GM12878 (cell line): ENCODE data around the gene DNAH1. TPM values are rescaled to one million over a fixed set of nuclear protein-coding genes. Genes with fewer than 3 reads are reported as not detected.

Experiments
- ATAC-seq: fragments of 200-7000 bp; cut with Tn5 transposase; 3 replicates; pipeline ENCODE4 v1.9.1; 2020; ENCODE audit warnings: mild to moderate bottlenecking, moderate library complexity
- BruUV-seq: library from RNA; stranded (reverse); fragments of 400-500 nt; replicated peaks from 2 replicates; lab custom pipeline; 2021; lab: Mats Ljungman, UMichigan
- CTCF ChIA-PET: fragments of 300-600 bp; sonication (Branson Sonifier 250); formaldehyde crosslinking; extraction: SDS; loops from one replicate; lab custom pipeline; 2021; ENCODE audit warnings: inconsistent platforms; lab: Yijun Ruan, JAX
- POLR2A ChIA-PET: fragments of 350-600 bp; formaldehyde crosslinking; extraction: SDS; loops from one replicate; lab custom pipeline; 2021; ENCODE audit warnings: inconsistent platforms; lab: Charles Lee
- RAD21 ChIA-PET: fragments of 300-600 bp; sonication (Branson Sonifier 250); formaldehyde crosslinking; loops from one replicate; lab custom pipeline; 2023; ENCODE audit warnings: antibody characterized with exemption; ENCODE audit not compliant: unreplicated experiment; lab: Charles Lee
- SMC1A ChIA-PET: fragments of 300-600 bp; sonication (Branson Sonifier 250); formaldehyde crosslinking; loops from one replicate; lab custom pipeline; 2023; ENCODE audit not compliant: unreplicated experiment, uncharacterized antibody; lab: Charles Lee
- DNase-seq: peaks from one replicate; pipeline ENCODE4 v3.0.0-alpha.2; 2011; ENCODE audit warnings: low read depth, low spot score
- FAIRE-seq: peaks from 3 replicates; lab custom pipeline; 2011; peaks lifted over from hg19 to GRCh38; lab: Jason Lieb, UNC
- H2AFZ ChIP-seq: 2 replicates; pipeline ENCODE4 v1.6.0; 2011; ENCODE audit warnings: low read depth, low read length, control low read depth; ENCODE audit not compliant: control insufficient read depth
- H3K27ac ChIP-seq: 2 replicates; pipeline ENCODE4 v1.5.1; 2011; ENCODE audit warnings: control low read depth; ENCODE audit not compliant: control insufficient read depth, insufficient read depth
- H3K27me3 ChIP-seq, 2 experiments: replicated peaks in 1 of 2; 2 replicates each; pipeline versions ENCODE4 v1.6.0 to v1.6.1; 2011; ENCODE audit warnings: low read length in 1 of 2; ENCODE audit not compliant: control insufficient read depth in 2 of 2, insufficient read depth in 2 of 2
- H3K36me3 ChIP-seq, 2 experiments: 2 replicates each; pipeline ENCODE4 v1.5.1; 2011; ENCODE audit warnings: low read length in 1 of 2; ENCODE audit not compliant: control insufficient read depth in 2 of 2, insufficient read depth in 2 of 2
- H3K4me1 ChIP-seq: 2 replicates; pipeline ENCODE4 v1.6.1; 2011; ENCODE audit warnings: mild to moderate bottlenecking, low read length, moderate library complexity, mixed read lengths; ENCODE audit not compliant: control insufficient read depth, insufficient read depth
- H3K4me2 ChIP-seq: 2 replicates; pipeline ENCODE4 v1.6.0; 2011; ENCODE audit warnings: control low read depth; ENCODE audit not compliant: control insufficient read depth, insufficient read depth
- H3K4me3 ChIP-seq: fragments of 200-600 bp; sonication (generic); 2 replicates; pipeline ENCODE4 v1.5.1; 2016
- H3K79me2 ChIP-seq: 2 replicates; pipeline ENCODE4 v1.6.0; 2011; ENCODE audit warnings: low read length; ENCODE audit not compliant: control insufficient read depth, insufficient read depth
- H3K9ac ChIP-seq: 2 replicates; pipeline ENCODE4 v1.8.0; 2011; ENCODE audit warnings: low read length, control low read depth, mixed read lengths; ENCODE audit not compliant: control insufficient read depth, insufficient read depth
- H3K9me3 ChIP-seq: replicated peaks from 3 replicates; pipeline ENCODE4 v1.5.1; 2011; ENCODE audit warnings: mild to moderate bottlenecking, low read length; ENCODE audit not compliant: control insufficient read depth, insufficient read depth
- H4K20me1 ChIP-seq: 2 replicates; pipeline ENCODE4 v1.6.0; 2011; ENCODE audit not compliant: control insufficient read depth, insufficient read depth
- CHD4 ChIP-seq: fragments of 200-600 bp; sonication (generic); IDR thresholded peaks from 2 replicates; pipeline ENCODE4 v1.6.1; 2016; ENCODE audit warnings: mild to moderate bottlenecking
- ETV6 ChIP-seq, 2 experiments: fragments of 450-650 bp in 1 of 2; IDR thresholded peaks in 1 of 2; conservative IDR thresholded peaks in 1 of 2; 2 replicates each; pipeline ENCODE4 v1.6.1; 2014; ENCODE audit warnings: antibody characterized with exemption in 1 of 2, borderline replicate concordance in 1 of 2, low read depth in 1 of 2, mild to moderate bottlenecking in 1 of 2, moderate library complexity in 1 of 2
- FOXM1 ChIP-seq: IDR thresholded peaks from 2 replicates; pipeline ENCODE4 v1.6.1; 2012; ENCODE audit warnings: low read depth, mild to moderate bottlenecking, inconsistent platforms, low read length, moderate library complexity
- MLLT1 ChIP-seq: fragments of 450-650 bp; IDR thresholded peaks from 2 replicates; pipeline ENCODE4 v1.6.1; 2016; ENCODE audit warnings: mild to moderate bottlenecking
- PBX3 ChIP-seq: IDR thresholded peaks from 2 replicates; pipeline ENCODE4 v1.6.1; 2011; ENCODE audit warnings: mild to moderate bottlenecking, low read depth, low read length, moderate library complexity; ENCODE audit not compliant: insufficient replicate concordance
- RBBP5 ChIP-seq: fragments of 200-600 bp; sonication (generic); conservative IDR thresholded peaks from 2 replicates; pipeline ENCODE4 v1.6.1; 2016
- SUZ12 ChIP-seq: fragments of 200-600 bp; sonication (generic); IDR thresholded peaks from one replicate; pipeline ENCODE4 v1.6.1; 2018; ENCODE audit warnings: antibody characterized with exemption, mild to moderate bottlenecking; ENCODE audit not compliant: unreplicated experiment
- ZNF622 ChIP-seq: fragments of 450-650 bp; IDR thresholded peaks from 2 replicates; pipeline ENCODE4 v1.6.1; 2017; ENCODE audit warnings: mild to moderate bottlenecking, inconsistent platforms
- WGBS: methylation state at CpG from one replicate; pipeline ENCODE4 v1.1.6; 2016; ENCODE audit warnings: low lambda C conversion rate; ENCODE audit not compliant: insufficient replicate concordance, insufficient coverage; ENCODE audit errors: missing lambda C conversion rate; 5-methylcytosine and 5-hydroxymethylcytosine counted together
- in situ Hi-C: fragments of 300-500 bp; cut with MboI; formaldehyde crosslinking; loops from 9 replicates; pipeline ENCODE4 v1.14.3; 2018; ENCODE audit warnings: mixed read lengths
- intact Hi-C: fragments of 100-400 bp; cut with micrococcal nuclease; formaldehyde crosslinking; loops from one replicate; pipeline ENCODE4 v1.14.2; 2022; ENCODE audit not compliant: unreplicated experiment
- polyA plus RNA-seq, 11 experiments: library from polyadenylated mRNA; depleted of rRNA in 4 of 11; unstranded in 6 of 11; stranded (reverse) in 5 of 11; fragments of >200 nt; fragmentation: Nextera tagmentation in 4 of 11; fragmentation: Illumina TruSeq in 1 of 11; extraction: Ambion mirVana in 4 of 11; extraction: Trizol in 1 of 11; gene quantifications; 1 replicate in 1 of 11; 2 replicates in 10 of 11; pipeline versions ENCODE4 v1.2.1 to v1.2.3, GENCODE V29; 2011 to 2016; ENCODE audit warnings: inconsistent platforms in 2 of 11, missing spikeins in 2 of 11, low read depth in 1 of 11
- total RNA-seq, 4 experiments: library from RNA; depleted of rRNA in 3 of 4; stranded (reverse); fragments of >200 nt in 3 of 4; fragmentation: Illumina TruSeq in 1 of 4; extraction: Trizol in 1 of 4; gene quantifications; 2 replicates each; pipeline versions ENCODE4 v1.2.1 to v1.2.3, GENCODE V29; 2013 to 2021
- TF ChIP-seq, protein P1 (sequence below): fragments of 450-650 bp; IDR thresholded peaks from 2 replicates; pipeline ENCODE4 v1.6.1; 2017; ENCODE audit warnings: low read depth, mild to moderate bottlenecking, moderate library complexity
- TF ChIP-seq, protein P2 (sequence below): fragments of 450-650 bp; IDR thresholded peaks from 2 replicates; pipeline ENCODE4 v1.6.1; 2017; ENCODE audit warnings: antibody characterized with exemption, mild to moderate bottlenecking, moderate library complexity

The DNAH1 gene
- total and polyA plus RNA-seq, 10 of the 15 experiments (the other 5 are each of a cell fraction or from before 2014, with no cell fraction given) = 0.31 to 5.8 (median 2.7) TPM

DNA sequence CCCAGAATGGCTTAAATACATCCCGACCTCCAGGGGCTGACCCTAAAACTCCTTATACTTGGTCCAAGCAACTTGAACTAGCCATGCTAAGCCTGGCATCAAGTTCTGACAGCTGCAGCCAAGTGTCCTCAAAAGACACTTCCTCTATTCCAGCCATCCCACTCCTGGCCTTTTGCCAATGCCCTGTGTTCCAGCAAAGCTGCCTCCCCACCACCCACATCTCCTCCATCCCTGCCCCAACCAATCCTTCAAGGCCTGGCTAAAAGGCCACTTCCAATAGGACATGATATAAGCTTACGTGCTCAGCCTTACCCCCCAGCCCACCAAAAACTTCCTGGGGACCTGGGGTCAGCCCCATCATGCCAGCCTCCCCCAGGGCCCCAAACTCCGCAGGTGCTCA is 87.8 kb downstream of the DNAH1 start (continued):
- TF ChIP-seq, protein P1, sequence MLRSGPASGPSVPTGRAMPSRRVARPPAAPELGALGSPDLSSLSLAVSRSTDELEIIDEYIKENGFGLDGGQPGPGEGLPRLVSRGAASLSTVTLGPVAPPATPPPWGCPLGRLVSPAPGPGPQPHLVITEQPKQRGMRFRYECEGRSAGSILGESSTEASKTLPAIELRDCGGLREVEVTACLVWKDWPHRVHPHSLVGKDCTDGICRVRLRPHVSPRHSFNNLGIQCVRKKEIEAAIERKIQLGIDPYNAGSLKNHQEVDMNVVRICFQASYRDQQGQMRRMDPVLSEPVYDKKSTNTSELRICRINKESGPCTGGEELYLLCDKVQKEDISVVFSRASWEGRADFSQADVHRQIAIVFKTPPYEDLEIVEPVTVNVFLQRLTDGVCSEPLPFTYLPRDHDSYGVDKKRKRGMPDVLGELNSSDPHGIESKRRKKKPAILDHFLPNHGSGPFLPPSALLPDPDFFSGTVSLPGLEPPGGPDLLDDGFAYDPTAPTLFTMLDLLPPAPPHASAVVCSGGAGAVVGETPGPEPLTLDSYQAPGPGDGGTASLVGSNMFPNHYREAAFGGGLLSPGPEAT = no peak

DNA sequence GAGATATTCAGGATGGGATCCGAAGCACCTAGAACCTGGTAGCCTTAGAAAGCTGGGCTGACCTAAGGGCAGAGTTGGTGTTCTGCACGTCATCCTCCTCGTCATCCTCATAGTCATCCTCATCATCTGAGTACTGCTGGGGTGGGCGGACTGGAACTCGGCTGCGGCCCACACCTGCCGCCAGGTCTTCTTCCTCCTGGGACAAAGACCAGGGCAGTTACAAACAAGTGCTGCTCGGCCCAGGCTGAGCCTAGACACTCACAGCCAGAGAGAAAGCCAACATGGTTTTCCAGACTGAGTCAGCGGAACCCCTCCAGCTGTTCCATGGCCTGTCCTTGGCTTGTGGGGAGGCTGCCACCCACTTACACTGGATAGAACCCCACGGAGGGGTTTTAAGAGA is 88.3 kb downstream of the DNAH1 start:
- BruUV-seq = no TSS peak
- Histone ChIP-seq H3K27ac (no peak overlapping the region), H3K4me2 (no peak overlapping the region), H3K4me1 (peaks cover 6% of the 10 kb centered on the region; the same call in 1 of the 2 replicates), H3K79me2 (peaks cover 17% of the 10 kb centered on the region), H3K27me3 (no peaks in the 10 kb centered on the region), H3K9me3 (no peaks in the 10 kb centered on the region), H4K20me1 (no peaks in the 10 kb centered on the region), H3K4me3 (no peak overlapping the region), H2AFZ (no peak overlapping the region), H3K9ac (no peak overlapping the region), H3K36me3 (peaks cover 23 to 26% of the 10 kb centered on the region in 2 experiments)
- in situ Hi-C loops (no loop called here), intact Hi-C loops (no loop called here)
- ChIA-PET CTCF (interaction anchor here (0.9 kb wide), 1 partner anchor 9 kb away, joined by 3 read pairs; no protein-coding TSS in a partner anchor), SMC1A (interaction anchor here (1.2 kb wide), 1 partner anchor 19 kb away, joined by 3 read pairs; no protein-coding TSS in a partner anchor), POLR2A (no interaction called here), RAD21 (no interaction called here)
- ATAC-seq (no peak), FAIRE-seq (no peak), DNase-seq (no peak)
- WGBS = 84% methylated on average over 10 of the region's 10 CpGs
- TF ChIP-seq ETV6 (conservative IDR thresholded peaks at IDR 0.05 in 1 of 2, IDR thresholded peaks at IDR 0.05 in 1 of 2; ENCODE audit: borderline replicate concordance in 1 of 2, low read depth in 1 of 2) = no peak
- no peak for TF ChIP-seq SUZ12
- no peak for TF ChIP-seq CHD4
- no peak for TF ChIP-seq PBX3
- TF ChIP-seq MLLT1 = no peak
- TF ChIP-seq RBBP5 = no peak
- TF ChIP-seq FOXM1 = no peak
- TF ChIP-seq ZNF622 = no peak
- TF ChIP-seq, protein P2, sequence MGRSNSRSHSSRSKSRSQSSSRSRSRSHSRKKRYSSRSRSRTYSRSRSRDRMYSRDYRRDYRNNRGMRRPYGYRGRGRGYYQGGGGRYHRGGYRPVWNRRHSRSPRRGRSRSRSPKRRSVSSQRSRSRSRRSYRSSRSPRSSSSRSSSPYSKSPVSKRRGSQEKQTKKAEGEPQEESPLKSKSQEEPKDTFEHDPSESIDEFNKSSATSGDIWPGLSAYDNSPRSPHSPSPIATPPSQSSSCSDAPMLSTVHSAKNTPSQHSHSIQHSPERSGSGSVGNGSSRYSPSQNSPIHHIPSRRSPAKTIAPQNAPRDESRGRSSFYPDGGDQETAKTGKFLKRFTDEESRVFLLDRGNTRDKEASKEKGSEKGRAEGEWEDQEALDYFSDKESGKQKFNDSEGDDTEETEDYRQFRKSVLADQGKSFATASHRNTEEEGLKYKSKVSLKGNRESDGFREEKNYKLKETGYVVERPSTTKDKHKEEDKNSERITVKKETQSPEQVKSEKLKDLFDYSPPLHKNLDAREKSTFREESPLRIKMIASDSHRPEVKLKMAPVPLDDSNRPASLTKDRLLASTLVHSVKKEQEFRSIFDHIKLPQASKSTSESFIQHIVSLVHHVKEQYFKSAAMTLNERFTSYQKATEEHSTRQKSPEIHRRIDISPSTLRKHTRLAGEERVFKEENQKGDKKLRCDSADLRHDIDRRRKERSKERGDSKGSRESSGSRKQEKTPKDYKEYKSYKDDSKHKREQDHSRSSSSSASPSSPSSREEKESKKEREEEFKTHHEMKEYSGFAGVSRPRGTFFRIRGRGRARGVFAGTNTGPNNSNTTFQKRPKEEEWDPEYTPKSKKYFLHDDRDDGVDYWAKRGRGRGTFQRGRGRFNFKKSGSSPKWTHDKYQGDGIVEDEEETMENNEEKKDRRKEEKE = no peak
